Measurements from ENCODE around the gene SRPK2. TPM values are rescaled to one million over a fixed set of nuclear protein-coding genes. Genes with fewer than 3 reads are reported as not detected.

Gene SRPK2
- polyA plus RNA-seq, 1 experiment, result 10.8 TPM

GRCh38 chr7:105322655-105323277, 66.0 kb downstream of the SRPK2 start:
- POLR2A ChIA-PET, result no interaction called here
- CTCF ChIA-PET, result no interaction called here

GRCh38 chr7:105321754-105322455, 66.8 kb downstream of the SRPK2 start:
- TF ChIP-seq CTCF (IDR thresholded peaks at IDR 0.05; ENCODE audit: insufficient read depth, low read depth, low read length), result no peak
- Histone ChIP-seq H3K27me3 (ENCODE audit: control insufficient read depth, insufficient read depth, low read length) (no peaks in the 10 kb centered on the region), H3K4me3 (ENCODE audit: low read depth, low read length) (no peak overlapping the region), H3K36me3 (ENCODE audit: control insufficient read depth, insufficient read depth, low read length) (no peaks in the 10 kb centered on the region)
- POLR2A ChIA-PET, result no interaction called here
- DNase-seq (ENCODE audit: low read depth), result no peak
- CTCF ChIA-PET, result interaction anchor here (1.1 kb wide), 1 partner anchor 15 kb away, joined by 3 read pairs; no protein-coding TSS in a partner anchor

More at GRCh38 chr7:105322655-105323277, 66.0 kb downstream of the SRPK2 start:
- Histone ChIP-seq H3K27me3 (ENCODE audit: control insufficient read depth, insufficient read depth, low read length) (no peaks in the 10 kb centered on the region), H3K4me3 (ENCODE audit: low read depth, low read length) (no peak overlapping the region), H3K36me3 (ENCODE audit: control insufficient read depth, insufficient read depth, low read length) (no peaks in the 10 kb centered on the region)
- no peak for DNase-seq (ENCODE audit: low read depth)
- no peak for TF ChIP-seq CTCF (IDR thresholded peaks at IDR 0.05; ENCODE audit: insufficient read depth, low read depth, low read length)

- no peak overlapping the region for H3K4me3 ChIP-seq (ENCODE audit: low read depth, low read length)
- ChIA-PET POLR2A (no interaction called here), CTCF (interaction anchor here (1.1 kb wide), 1 partner anchor 14 kb away, joined by 3 read pairs; no protein-coding TSS in a partner anchor)
- DNase-seq (ENCODE audit: low read depth), result no peak
- H3K27me3 ChIP-seq (ENCODE audit: control insufficient read depth, insufficient read depth, low read length), result no peaks in the 10 kb centered on the region
- H3K36me3 ChIP-seq (ENCODE audit: control insufficient read depth, insufficient read depth, low read length), result no peaks in the 10 kb centered on the region
- no peak for TF ChIP-seq CTCF (IDR thresholded peaks at IDR 0.05; ENCODE audit: insufficient read depth, low read depth, low read length)
Observed at GRCh38 chr7:105320896-105321295, 67.8 kb downstream of the SRPK2 start.

GRCh38 chr7:105319578-105319977, 69.1 kb downstream of the SRPK2 start:
- no peak for TF ChIP-seq CTCF (IDR thresholded peaks at IDR 0.05; ENCODE audit: insufficient read depth, low read depth, low read length)

GRCh38 chr7:105316578-105317344, 72.0 kb downstream of the SRPK2 start:
- ChIA-PET CTCF (no interaction called here), POLR2A (no interaction called here)
- no peak for DNase-seq (ENCODE audit: low read depth)
- no peaks in the 10 kb centered on the region for H3K27me3 ChIP-seq (ENCODE audit: control insufficient read depth, insufficient read depth, low read length)
- no peak for TF ChIP-seq CTCF (IDR thresholded peaks at IDR 0.05; ENCODE audit: insufficient read depth, low read depth, low read length)
- H3K4me3 ChIP-seq (ENCODE audit: low read depth, low read length), result no peak overlapping the region
- no peaks in the 10 kb centered on the region for H3K36me3 ChIP-seq (ENCODE audit: control insufficient read depth, insufficient read depth, low read length)

More at GRCh38 chr7:105319578-105319977, 69.1 kb downstream of the SRPK2 start:
- POLR2A ChIA-PET, result no interaction called here
- CTCF ChIA-PET, result no interaction called here
- no peak overlapping the region for H3K4me3 ChIP-seq (ENCODE audit: low read depth, low read length)
- DNase-seq (ENCODE audit: low read depth), result no peak
- H3K27me3 ChIP-seq (ENCODE audit: control insufficient read depth, insufficient read depth, low read length), result no peaks in the 10 kb centered on the region
- no peaks in the 10 kb centered on the region for H3K36me3 ChIP-seq (ENCODE audit: control insufficient read depth, insufficient read depth, low read length)
